Measurements from ENCODE around the gene FAM187B.

DNA sequence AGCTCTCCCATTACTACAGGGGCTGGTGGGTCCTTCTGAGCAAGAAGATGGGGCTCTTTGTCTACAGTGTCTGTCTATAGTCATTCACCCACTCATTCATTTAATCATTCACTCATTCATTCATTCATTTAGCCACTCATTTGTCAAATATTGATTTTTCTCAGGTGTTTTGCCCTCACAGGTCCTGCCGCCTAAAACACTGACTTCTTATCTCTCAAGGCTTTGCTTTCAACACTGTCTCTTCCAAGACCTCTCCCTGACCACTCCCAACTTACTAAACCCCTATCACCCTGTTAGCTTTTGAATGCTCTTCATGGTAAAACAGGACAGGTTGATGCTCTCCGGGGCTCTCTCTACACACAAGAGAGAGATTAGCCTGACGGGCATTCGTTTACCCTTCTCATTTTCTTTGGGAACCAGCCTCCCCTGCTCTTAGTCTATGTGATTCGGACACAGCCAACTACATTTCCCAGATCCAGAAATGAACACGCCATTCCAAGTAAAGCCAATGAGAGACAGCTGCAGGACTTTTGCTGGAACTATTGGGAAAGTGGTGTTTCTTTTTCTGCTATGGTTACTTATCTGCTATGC lies 22.7 kb downstream of the FAM187B start:
- TF ChIP-seq POLR2A (IDR thresholded peaks at IDR 0.05), result no peak
- TF ChIP-seq, protein P1, sequence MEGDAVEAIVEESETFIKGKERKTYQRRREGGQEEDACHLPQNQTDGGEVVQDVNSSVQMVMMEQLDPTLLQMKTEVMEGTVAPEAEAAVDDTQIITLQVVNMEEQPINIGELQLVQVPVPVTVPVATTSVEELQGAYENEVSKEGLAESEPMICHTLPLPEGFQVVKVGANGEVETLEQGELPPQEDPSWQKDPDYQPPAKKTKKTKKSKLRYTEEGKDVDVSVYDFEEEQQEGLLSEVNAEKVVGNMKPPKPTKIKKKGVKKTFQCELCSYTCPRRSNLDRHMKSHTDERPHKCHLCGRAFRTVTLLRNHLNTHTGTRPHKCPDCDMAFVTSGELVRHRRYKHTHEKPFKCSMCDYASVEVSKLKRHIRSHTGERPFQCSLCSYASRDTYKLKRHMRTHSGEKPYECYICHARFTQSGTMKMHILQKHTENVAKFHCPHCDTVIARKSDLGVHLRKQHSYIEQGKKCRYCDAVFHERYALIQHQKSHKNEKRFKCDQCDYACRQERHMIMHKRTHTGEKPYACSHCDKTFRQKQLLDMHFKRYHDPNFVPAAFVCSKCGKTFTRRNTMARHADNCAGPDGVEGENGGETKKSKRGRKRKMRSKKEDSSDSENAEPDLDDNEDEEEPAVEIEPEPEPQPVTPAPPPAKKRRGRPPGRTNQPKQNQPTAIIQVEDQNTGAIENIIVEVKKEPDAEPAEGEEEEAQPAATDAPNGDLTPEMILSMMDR (IDR thresholded peaks at IDR 0.05), result no peak
